PC-3 (cell line): Measurements from ENCODE around the gene OR8K3. TPM values are rescaled to one million over a fixed set of nuclear protein-coding genes. Genes with fewer than 3 reads are reported as not detected.

Experiments used
- ATAC-seq: fragments of 200-7000 bp; cut with Tn5 transposase; 2 replicates; pipeline ENCODE4 v1.9.1; 2020; ENCODE audit warnings: mild to moderate bottlenecking, moderate library complexity
- Bru-seq: library from RNA; stranded (reverse); fragments of 400-500 nt; gene quantifications from one replicate; lab custom pipeline; 2021; lab: Mats Ljungman, UMichigan
- BruChase-seq, 2 experiments: library from RNA; stranded (reverse); fragments of 400-500 nt; gene quantifications; one replicate each; lab custom pipeline; 2021; lab: Mats Ljungman, UMichigan
- BruUV-seq: library from RNA; stranded (reverse); fragments of 400-500 nt; replicated peaks from 2 replicates; lab custom pipeline; 2021; lab: Mats Ljungman, UMichigan
- CTCF ChIA-PET: fragments of 300-600 bp; sonication (Branson Sonifier 250); formaldehyde crosslinking; loops from one replicate; lab custom pipeline; 2022; ENCODE audit warnings: antibody characterized with exemption; lab: Charles Lee
- POLR2A ChIA-PET: fragments of 300-600 bp; sonication (Branson Sonifier 250); formaldehyde crosslinking; loops from one replicate; lab custom pipeline; 2022; ENCODE audit warnings: antibody characterized with exemption; ENCODE audit not compliant: unreplicated experiment; lab: Charles Lee
- DNase-seq: peaks from one replicate; pipeline ENCODE4 v3.0.0-alpha.2; 2015
- H2AFZ ChIP-seq: fragments of 300-600 bp; sonication (generic); 2 replicates; pipeline ENCODE4 v1.6.0; 2016; ENCODE audit warnings: antibody characterized with exemption, low read length
- H3F3A ChIP-seq: fragments of 300-600 bp; sonication (generic); one replicate; pipeline ENCODE4 v1.6.0; 2017; ENCODE audit warnings: antibody characterized with exemption, low read length, control low read depth, mild to moderate bottlenecking; ENCODE audit not compliant: unreplicated experiment
- H3K27ac ChIP-seq: fragments of 300-600 bp; sonication (generic); 2 replicates; pipeline ENCODE4 v1.5.1; 2016; ENCODE audit warnings: mild to moderate bottlenecking, low read length
- H3K27me3 ChIP-seq: fragments of 300-600 bp; sonication (generic); 2 replicates; pipeline ENCODE4 v1.6.1; 2016; ENCODE audit warnings: low read length, mixed read lengths
- H3K36me3 ChIP-seq: fragments of 300-600 bp; sonication (generic); 2 replicates; pipeline ENCODE4 v1.6.1; 2016; ENCODE audit warnings: low read depth, mixed run types, low read length, mixed read lengths
- H3K4me1 ChIP-seq: fragments of 300-600 bp; sonication (generic); 2 replicates; pipeline ENCODE4 v1.5.1; 2016; ENCODE audit warnings: low read length; ENCODE audit not compliant: insufficient read depth
- H3K4me2 ChIP-seq: fragments of 300-600 bp; sonication (generic); 2 replicates; pipeline ENCODE4 v1.6.0; 2016; ENCODE audit warnings: low read length
- H3K4me3 ChIP-seq: fragments of 300-600 bp; sonication (generic); 2 replicates; pipeline ENCODE4 v1.5.1; 2016; ENCODE audit warnings: mild to moderate bottlenecking, low read length, mixed read lengths
- H3K79me2 ChIP-seq: fragments of 300-600 bp; sonication (generic); 2 replicates; pipeline ENCODE4 v1.6.1; 2017; ENCODE audit warnings: low read length, mixed read lengths
- H3K9ac ChIP-seq: fragments of 300-600 bp; sonication (generic); 2 replicates; pipeline ENCODE4 v1.6.0; 2016; ENCODE audit warnings: mild to moderate bottlenecking, low read length
- H3K9me2 ChIP-seq: fragments of 300-600 bp; sonication (generic); replicated peaks from 2 replicates; pipeline ENCODE4 v1.6.1; 2016; ENCODE audit warnings: mixed run types, low read length, mixed read lengths
- H3K9me3 ChIP-seq: fragments of 300-600 bp; sonication (generic); 2 replicates; pipeline ENCODE4 v1.6.1; 2016; ENCODE audit warnings: low read length, mixed read lengths
- H4K20me1 ChIP-seq: fragments of 300-600 bp; sonication (generic); 2 replicates; pipeline ENCODE4 v1.6.1; 2016; ENCODE audit warnings: low read length, mixed read lengths
- CTCF ChIP-seq: fragments of 300-600 bp; sonication (generic); conservative IDR thresholded peaks from 2 replicates; pipeline ENCODE4 v1.5.1; 2017; ENCODE audit warnings: antibody characterized with exemption, low read depth, mild to moderate bottlenecking, low read length
- EZH2 ChIP-seq: fragments of 300-600 bp; sonication (generic); IDR thresholded peaks from one replicate; pipeline ENCODE4 v1.6.1; 2017; ENCODE audit warnings: antibody characterized with exemption, mild to moderate bottlenecking, low read length; ENCODE audit not compliant: unreplicated experiment
- EZH2phosphoT487 ChIP-seq: fragments of 300-600 bp; sonication (generic); IDR thresholded peaks from 2 replicates; pipeline ENCODE4 v1.6.1; 2018; ENCODE audit warnings: mild to moderate bottlenecking, antibody characterized with exemption, low read length, borderline replicate concordance
- intact Hi-C: fragments of 100-400 bp; cut with micrococcal nuclease; formaldehyde crosslinking; loops from 2 replicates; pipeline ENCODE4 v1.9.0; 2023
- long read RNA-seq: library from polyadenylated mRNA; unstranded; transcript quantifications from one replicate; pipeline ENCODE4 v2.0.0, GENCODE V29; 2021; ENCODE audit not compliant: unreplicated experiment
- total RNA-seq: library from RNA; depleted of rRNA; stranded (reverse); fragments of >200 nt; gene quantifications from 2 replicates; pipeline ENCODE4 v1.2.3, GENCODE V29; 2014; rRNA removed

Gene OR8K3
- total RNA-seq: not detected in 2 replicates
- not detected for Bru-seq, nascent RNA
- BruChase-seq, experiment 1, labeled RNA remaining after a 6-hour chase: not detected
- BruChase-seq, experiment 2, labeled RNA remaining after a 2-hour chase: not detected
- long read RNA-seq: 0 reads

GRCh38 chr11:56314844-56315243 is at the start of gene OR8K3:
OR8K3 (plus strand) TSS chr11:56315144; CDS start chr11:56318307, 3,163 bp downstream.
- ATAC-seq (no peak), DNase-seq (no peak)
- CTCF ChIA-PET: no interaction called here
- H3K4me3 ChIP-seq: no peak within 1 kb of the TSS
- no peak within 1 kb of the TSS for H3K27ac ChIP-seq
- H3F3A ChIP-seq: no peaks in the 10 kb centered on the region
- no peak within 1 kb of the TSS for H3K4me2 ChIP-seq
- H3K9me3 ChIP-seq: peaks cover 16% of the 10 kb centered on the region; the same call in 1 of the 2 replicates
- H3K4me1 ChIP-seq: no peaks in the 10 kb centered on the region
- no peaks in the 10 kb centered on the region for H4K20me1 ChIP-seq
- H3K36me3 ChIP-seq: no peaks in the 10 kb centered on the region
- H3K79me2 ChIP-seq: no peaks in the 10 kb centered on the region
- intact Hi-C loops: no loop called here
- POLR2A ChIA-PET: no interaction called here
- H3K27me3 ChIP-seq: peaks cover 4% of the 10 kb centered on the region; the same call in 1 of the 2 replicates
- H2AFZ ChIP-seq: no peak within 1 kb of the TSS
- no peaks in the 10 kb centered on the region for H3K9me2 ChIP-seq
- TF ChIP-seq EZH2 (no peak), EZH2phosphoT487 (no peak), CTCF (no peak)
- no TSS peak for BruUV-seq
- no peak within 1 kb of the TSS for H3K9ac ChIP-seq

- intact Hi-C loops: no loop called here
- no peaks in the 10 kb centered on the region for H3K36me3 ChIP-seq
- no peak for DNase-seq
- no peaks in the 10 kb centered on the region for H3K4me1 ChIP-seq
- H3K4me2 ChIP-seq: no peak overlapping the region
- no peaks in the 10 kb centered on the region for H4K20me1 ChIP-seq
- TF ChIP-seq EZH2: no peak
- no peak for TF ChIP-seq EZH2phosphoT487
- no peak for TF ChIP-seq CTCF
- ChIA-PET POLR2A (no interaction called here), CTCF (no interaction called here)
- BruUV-seq: no TSS peak
- H3K9ac ChIP-seq: no peak overlapping the region
- H3K27ac ChIP-seq: no peak overlapping the region
- no peaks in the 10 kb centered on the region for H3K9me2 ChIP-seq
- H3K9me3 ChIP-seq: peaks cover 23% of the 10 kb centered on the region; the same call in 1 of the 2 replicates
- ATAC-seq: no peak
- no peaks in the 10 kb centered on the region for H3K79me2 ChIP-seq
- no peak overlapping the region for H2AFZ ChIP-seq
- H3K27me3 ChIP-seq: no peaks in the 10 kb centered on the region
- no peak overlapping the region for H3K4me3 ChIP-seq
- no peaks in the 10 kb centered on the region for H3F3A ChIP-seq
Measured at GRCh38 chr11:56271092-56271491, 43.9 kb upstream of the OR8K3 start.

GRCh38 chr11:56273854-56274253 is 41.1 kb upstream of the OR8K3 start, which contains the start of gene OR5T1:
OR5T1 (plus strand) TSS chr11:56274154; CDS start chr11:56275639, 1,485 bp downstream.
- H3K27me3 ChIP-seq: no peaks in the 10 kb centered on the region
- no peak within 1 kb of the TSS for H3K27ac ChIP-seq
- no peak within 1 kb of the TSS for H3K9ac ChIP-seq
- no peaks in the 10 kb centered on the region for H3F3A ChIP-seq
- no peak for ATAC-seq
- no peaks in the 10 kb centered on the region for H3K4me1 ChIP-seq
- H3K9me2 ChIP-seq: no peaks in the 10 kb centered on the region
- POLR2A ChIA-PET: no interaction called here
- no peak for TF ChIP-seq EZH2phosphoT487
- no peak for TF ChIP-seq EZH2
- no peak for TF ChIP-seq CTCF
- H3K4me2 ChIP-seq: no peak within 1 kb of the TSS
- peaks cover 19% of the 10 kb centered on the region; the same call in 1 of the 2 replicates for H3K9me3 ChIP-seq
- no peak for DNase-seq
- no peak within 1 kb of the TSS for H2AFZ ChIP-seq
- no TSS peak for BruUV-seq
- CTCF ChIA-PET: no interaction called here
- no peaks in the 10 kb centered on the region for H3K79me2 ChIP-seq
- intact Hi-C loops: no loop called here
- H3K36me3 ChIP-seq: no peaks in the 10 kb centered on the region
- H3K4me3 ChIP-seq: no peak within 1 kb of the TSS
- H4K20me1 ChIP-seq: no peaks in the 10 kb centered on the region
